Retinal pigment epithelial cell (primary cell): ENCODE results near the gene ZBTB40.

ENCODE experiments used
- DNase-seq: peaks from one replicate; pipeline ENCODE4 v3.0.0-alpha.2; 2010; ENCODE audit warnings: low read depth
- H3K4me3 ChIP-seq: 2 replicates; pipeline ENCODE4 v1.5.1; 2011; ENCODE audit warnings: mild to moderate bottlenecking, low read length, control low read depth, moderate library complexity
- CTCF ChIP-seq: conservative IDR thresholded peaks from 2 replicates; pipeline ENCODE4 v1.5.1; 2011; ENCODE audit warnings: low read depth, low read length, control low read depth, inconsistent platforms

The ZBTB40 gene

GRCh38 chr1:22534951-22535350 lies 83.3 kb downstream of the ZBTB40 start:
- H3K4me3 ChIP-seq = no peak overlapping the region
- TF ChIP-seq CTCF = no peak
- no peak for DNase-seq

- TF ChIP-seq CTCF = no peak
- H3K4me3 ChIP-seq = no peak overlapping the region
- no peak for DNase-seq
Observed at GRCh38 chr1:22535399-22535798, 83.7 kb downstream of the ZBTB40 start.

- H3K4me3 ChIP-seq = no peak overlapping the region
- TF ChIP-seq CTCF = no peak
- no peak for DNase-seq
Observed at GRCh38 chr1:22536506-22536905, 84.9 kb downstream of the ZBTB40 start.

- no peak for TF ChIP-seq CTCF
- no peak overlapping the region for H3K4me3 ChIP-seq
- no peak for DNase-seq
Observed at GRCh38 chr1:22537441-22538139, 85.9 kb downstream of the ZBTB40 start.

- no peak for DNase-seq
- TF ChIP-seq CTCF = no peak
- no peak overlapping the region for H3K4me3 ChIP-seq
Observed at GRCh38 chr1:22539510-22540118, 88.0 kb downstream of the ZBTB40 start.

GRCh38 chr1:22540337-22540736 lies 88.7 kb downstream of the ZBTB40 start:
- no peak for DNase-seq
- no peak for TF ChIP-seq CTCF
- no peak overlapping the region for H3K4me3 ChIP-seq

- DNase-seq = no peak
- no peak for TF ChIP-seq CTCF
- H3K4me3 ChIP-seq = no peak overlapping the region
Observed at GRCh38 chr1:22542886-22543285, 91.2 kb downstream of the ZBTB40 start.
